GM12891 (cell line): ENCODE measurements around the gene AXIN2.

ENCODE experiments used
- PAX5 ChIP-seq: IDR thresholded peaks from 2 replicates; pipeline ENCODE4 v1.6.1; 2011; ENCODE audit warnings: low read length, moderate library complexity, mild to moderate bottlenecking; ENCODE audit not compliant: insufficient read depth, severe bottlenecking
- POLR2A ChIP-seq: IDR thresholded peaks from 2 replicates; pipeline ENCODE4 v1.6.1; 2011; ENCODE audit warnings: low read depth, low read length, control low read depth
- POLR2AphosphoS5 ChIP-seq: IDR thresholded peaks from 2 replicates; pipeline ENCODE4 v1.6.1; 2011; ENCODE audit warnings: low read depth, low read length, control low read depth
- POU2F2 ChIP-seq: IDR thresholded peaks from 2 replicates; pipeline ENCODE4 v1.6.1; 2011; ENCODE audit warnings: low read depth, mild to moderate bottlenecking, control low read depth, low read length, moderate library complexity
- SPI1 ChIP-seq: IDR thresholded peaks from 2 replicates; pipeline ENCODE4 v1.6.1; 2011; ENCODE audit warnings: low read depth, low read length, control low read depth
- TAF1 ChIP-seq: IDR thresholded peaks from 2 replicates; pipeline ENCODE4 v1.6.1; 2011; ENCODE audit warnings: low read depth, low read length, control low read depth

DNA sequence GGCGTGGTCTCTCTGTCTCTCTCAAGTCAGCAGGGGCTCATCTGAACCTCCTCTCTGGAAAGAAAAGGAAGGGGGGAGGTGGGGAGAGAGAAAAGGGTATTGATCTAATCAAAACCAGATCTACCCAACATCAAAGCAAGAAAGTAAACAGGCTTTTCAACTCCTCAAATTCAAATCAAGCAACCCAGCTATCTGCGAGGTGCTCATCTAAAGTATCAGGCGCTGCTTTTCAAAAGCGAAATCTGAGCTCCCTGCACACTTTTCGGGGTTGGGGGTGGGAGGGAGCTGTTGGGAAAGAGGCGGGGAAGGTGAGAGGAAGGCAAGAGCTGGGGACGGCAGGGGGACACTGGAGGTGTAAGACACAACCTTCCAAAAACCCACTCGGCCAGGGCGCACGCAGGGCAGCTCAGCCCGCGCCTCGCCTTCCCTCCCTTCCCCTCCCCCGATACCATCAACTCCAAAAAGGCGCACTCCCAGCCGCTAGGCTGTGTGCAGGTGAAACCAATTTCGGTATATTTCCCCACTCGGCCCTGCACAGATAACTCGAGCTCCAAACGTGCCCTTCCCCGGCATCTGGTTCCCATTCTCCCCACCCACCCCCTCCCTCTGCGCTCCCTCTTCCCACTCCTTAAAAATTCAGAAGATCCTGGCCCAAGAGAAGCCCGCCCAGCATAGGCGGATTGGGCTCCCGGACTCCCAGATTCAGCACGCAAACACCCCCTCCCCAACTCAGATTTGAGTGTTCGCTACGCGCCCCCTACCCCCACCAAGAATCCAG is 2.6 kb downstream of the AXIN2 start:
- TF ChIP-seq POLR2A (no peak), POLR2AphosphoS5 (no peak), PAX5 (no peak), TAF1 (no peak), POU2F2 (no peak), SPI1 (no peak)
